Gastrocnemius medialis (tissue), 4 donors: ENCODE measurements around the gene ERO1B.

Experiments
- POLR2A ChIP-seq, 2 donors: fragments of 450-650 bp; IDR thresholded peaks; one replicate each; pipeline ENCODE4 v1.6.1; 2017; ENCODE audit warnings: antibody characterized with exemption in 2 of 2, mild to moderate bottlenecking in 2 of 2, moderate library complexity in 2 of 2
- TF ChIP-seq, protein P1 (sequence below), 5 experiments: fragments of 450-650 bp in 3 of 5; fragments of 200-600 bp in 2 of 5; sonication (generic) in 2 of 5; IDR thresholded peaks in 4 of 5; conservative IDR thresholded peaks in 1 of 5; 1 replicate in 4 of 5; 2 replicates in 1 of 5; pipeline ENCODE4 v1.5.1; 2016 to 2019; ENCODE audit warnings: antibody characterized with exemption in 5 of 5, mild to moderate bottlenecking in 3 of 5, moderate library complexity in 3 of 5

DNA sequence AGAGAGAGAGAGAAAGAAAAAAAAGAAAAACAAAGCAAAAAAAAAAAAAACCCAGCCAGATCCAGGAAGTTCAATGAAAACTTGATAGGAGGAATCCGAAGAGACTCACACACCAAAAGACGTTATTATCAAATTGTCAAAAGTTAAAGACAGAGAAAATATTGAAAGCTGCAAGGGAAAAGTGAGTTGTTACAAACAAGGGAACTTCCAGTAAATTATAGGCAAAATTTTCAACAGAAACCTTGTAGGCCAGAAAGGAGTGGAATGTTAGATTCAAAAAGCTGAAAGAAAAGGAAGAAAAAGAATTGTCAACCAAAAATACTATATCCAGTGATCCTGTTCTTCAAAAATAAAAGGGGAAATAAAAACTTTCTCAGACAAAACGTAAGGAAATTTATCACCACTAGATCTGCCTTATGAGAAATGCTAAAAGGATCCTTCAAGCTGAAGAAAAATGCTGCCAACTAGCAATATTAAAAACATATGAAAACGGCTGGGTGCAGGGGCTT is 23.6 kb downstream of the ERO1B start:
- TF ChIP-seq, protein P1, sequence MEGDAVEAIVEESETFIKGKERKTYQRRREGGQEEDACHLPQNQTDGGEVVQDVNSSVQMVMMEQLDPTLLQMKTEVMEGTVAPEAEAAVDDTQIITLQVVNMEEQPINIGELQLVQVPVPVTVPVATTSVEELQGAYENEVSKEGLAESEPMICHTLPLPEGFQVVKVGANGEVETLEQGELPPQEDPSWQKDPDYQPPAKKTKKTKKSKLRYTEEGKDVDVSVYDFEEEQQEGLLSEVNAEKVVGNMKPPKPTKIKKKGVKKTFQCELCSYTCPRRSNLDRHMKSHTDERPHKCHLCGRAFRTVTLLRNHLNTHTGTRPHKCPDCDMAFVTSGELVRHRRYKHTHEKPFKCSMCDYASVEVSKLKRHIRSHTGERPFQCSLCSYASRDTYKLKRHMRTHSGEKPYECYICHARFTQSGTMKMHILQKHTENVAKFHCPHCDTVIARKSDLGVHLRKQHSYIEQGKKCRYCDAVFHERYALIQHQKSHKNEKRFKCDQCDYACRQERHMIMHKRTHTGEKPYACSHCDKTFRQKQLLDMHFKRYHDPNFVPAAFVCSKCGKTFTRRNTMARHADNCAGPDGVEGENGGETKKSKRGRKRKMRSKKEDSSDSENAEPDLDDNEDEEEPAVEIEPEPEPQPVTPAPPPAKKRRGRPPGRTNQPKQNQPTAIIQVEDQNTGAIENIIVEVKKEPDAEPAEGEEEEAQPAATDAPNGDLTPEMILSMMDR (IDR thresholded peaks at IDR 0.05 in 4 of 5, conservative IDR thresholded peaks at IDR 0.05 in 1 of 5): no peak
- TF ChIP-seq POLR2A (IDR thresholded peaks at IDR 0.05): no peak
